Skeletal muscle tissue (tissue), 5 donors: ENCODE data around the gene SMIM24. TPM values are rescaled to one million over a fixed set of nuclear protein-coding genes. Genes with fewer than 3 reads are reported as not detected.
A peak's percentile ranks its signal among the peaks of the same experiment; 100 is the strongest.
"Not testable (repeated sequence)": the region's sequence is repeated elsewhere in the genome, so short reads cannot be mapped to it uniquely, and the experiment has no call there.

Experiments
- H3K27ac ChIP-seq: one replicate; pipeline ENCODE4 v1.7.0; 2013; ENCODE audit warnings: mild to moderate bottlenecking, low read depth, low read length, inconsistent platforms
- H3K27me3 ChIP-seq, 3 donors: one replicate each; pipeline ENCODE4 v1.7.0; 2013; ENCODE audit warnings: low read length in 3 of 3; ENCODE audit not compliant: control insufficient read depth in 3 of 3, insufficient read depth in 3 of 3
- H3K36me3 ChIP-seq, 3 donors: one replicate each; pipeline ENCODE4 v1.7.0; 2013; ENCODE audit warnings: low read length in 3 of 3; ENCODE audit not compliant: control insufficient read depth in 3 of 3, insufficient read depth in 3 of 3
- H3K4me1 ChIP-seq, 3 donors: one replicate each; pipeline ENCODE4 v1.7.0; 2013; ENCODE audit warnings: low read length in 3 of 3, mild to moderate bottlenecking in 3 of 3; ENCODE audit not compliant: control insufficient read depth in 3 of 3, insufficient read depth in 3 of 3
- H3K4me3 ChIP-seq, 3 donors: one replicate each; pipeline ENCODE4 v1.7.0; 2013; ENCODE audit warnings: low read length in 3 of 3
- H3K9ac ChIP-seq, 3 donors: one replicate each; pipeline ENCODE4 v1.7.0; 2013; ENCODE audit warnings: low read length in 3 of 3, mild to moderate bottlenecking in 3 of 3, moderate library complexity in 2 of 3, low read depth in 1 of 3
- H3K9me3 ChIP-seq, 3 donors: one replicate each; pipeline ENCODE4 v1.7.0; 2013; ENCODE audit warnings: low read length in 3 of 3; ENCODE audit not compliant: control insufficient read depth in 3 of 3
- small RNA-seq: library from RNA; depleted of rRNA; stranded (forward); fragments of <200 nt; gene quantifications from one replicate; pipeline ENCODE3, GENCODE V24; 2014
- total RNA-seq: library from RNA; depleted of rRNA; stranded (reverse); fragments of >200 nt; gene quantifications from one replicate; pipeline ENCODE4 v1.2.3, GENCODE V29; 2014
- donor health status: Osteomylitis.

SMIM24 gene
- total RNA-seq, 1 donor from 2014 or later, result not detected

DNA sequence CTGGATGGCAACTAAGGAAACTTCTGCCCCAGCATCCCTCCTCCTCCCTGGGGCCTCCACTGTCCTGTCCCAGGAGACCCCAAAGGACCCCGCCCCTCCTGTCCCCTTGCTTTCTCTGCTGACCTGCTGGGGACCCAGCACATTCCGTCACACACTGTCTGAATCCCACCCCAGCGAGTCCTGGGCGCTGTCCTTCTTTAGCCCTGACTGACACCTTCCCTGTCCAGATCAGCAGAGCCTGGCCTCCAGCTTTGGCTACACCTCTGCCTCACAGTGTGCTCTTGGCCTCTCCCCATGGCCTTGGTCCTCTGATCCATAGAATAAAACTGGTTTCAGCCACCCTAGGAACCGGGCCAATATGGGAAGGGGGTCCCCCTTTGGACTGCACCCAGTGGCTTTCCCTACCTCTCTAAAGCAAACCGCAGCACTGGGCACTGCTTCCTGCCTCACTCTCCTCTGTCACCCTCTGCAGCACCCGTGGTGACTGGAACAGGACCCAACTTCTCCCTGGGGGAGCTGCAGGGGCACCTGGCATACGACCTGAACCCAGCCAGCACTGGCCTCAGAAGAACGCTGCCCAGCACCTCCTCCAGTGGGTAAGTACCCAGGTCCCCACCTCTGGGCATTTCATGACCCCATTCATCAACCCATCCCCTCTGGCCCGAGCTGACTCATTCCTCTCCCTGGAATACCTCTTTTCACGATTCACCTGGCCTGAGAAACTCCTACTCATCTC lies 46.4 kb downstream of the SMIM24 start:
- Histone ChIP-seq H3K4me1 (peaks cover 35 to 52% (median 40%) of the 10 kb centered on the region in 3 donors), H3K27ac (peak overlapping the region; percentile 85), H3K9ac (peak overlapping the region; percentile 39 to 83 (median 74)), H3K36me3 (peaks cover 28 to 37% (median 33%) of the 10 kb centered on the region in 3 donors), H3K27me3 (no peaks in the 10 kb centered on the region), H3K9me3 (no peaks in the 10 kb centered on the region), H3K4me3 (peak overlapping the region in 1 of 3 donors; percentile 75)

DNA sequence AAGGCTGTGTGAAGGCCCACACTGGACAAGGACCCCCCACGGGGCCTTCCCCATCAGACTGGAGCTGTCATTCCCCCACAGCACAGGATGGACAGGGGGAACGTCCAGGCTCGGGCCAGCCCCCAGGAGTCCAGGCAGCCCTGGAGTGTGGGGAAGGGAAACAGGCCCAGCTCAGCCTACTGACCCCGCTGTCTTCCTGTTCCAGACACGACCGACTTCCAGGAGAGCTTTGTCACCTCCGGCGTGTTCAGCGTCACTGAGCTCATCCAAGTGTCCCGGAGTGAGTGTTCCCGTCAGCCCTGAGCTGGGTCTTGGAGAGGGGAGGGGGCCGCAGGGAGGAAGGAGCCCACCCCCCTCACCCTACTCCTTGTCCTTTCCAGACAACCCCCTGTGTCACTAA lies 47.0 kb downstream of the SMIM24 start:
- no peak overlapping the region for H3K4me3 ChIP-seq
- peaks cover 37 to 58% (median 43%) of the 10 kb centered on the region in 3 donors for H3K4me1 ChIP-seq
- peak overlapping the region in 1 of 3 donors; percentile 40 for H3K9ac ChIP-seq
- peaks cover 24 to 33% (median 28%) of the 10 kb centered on the region in 3 donors for H3K36me3 ChIP-seq
- H3K9me3 ChIP-seq, result no peaks in the 10 kb centered on the region
- H3K27me3 ChIP-seq, result no peaks in the 10 kb centered on the region
- peak overlapping the region; percentile 85 for H3K27ac ChIP-seq

GRCh38 chr19:3431760-3432397 lies 48.4 kb downstream of the SMIM24 start:
- peaks cover 40 to 62% (median 46%) of the 10 kb centered on the region in 3 donors for H3K4me1 ChIP-seq
- H3K9ac ChIP-seq, result no peak overlapping the region
- no peaks in the 10 kb centered on the region for H3K27me3 ChIP-seq
- H3K36me3 ChIP-seq, result peaks cover 21 to 28% (median 27%) of the 10 kb centered on the region in 3 donors
- H3K4me3 ChIP-seq, result no peak overlapping the region
- H3K27ac ChIP-seq, result peak overlapping the region; percentile 8
- H3K9me3 ChIP-seq, result no peaks in the 10 kb centered on the region

- Histone ChIP-seq H3K36me3 (peaks cover 23 to 26% (median 26%) of the 10 kb centered on the region in 3 donors), H3K4me1 (peaks cover 37 to 65% (median 49%) of the 10 kb centered on the region in 3 donors), H3K27ac (peak overlapping the region; percentile 48)
- not testable (repeated sequence) for H3K27me3 ChIP-seq, H3K4me3 ChIP-seq, H3K9ac ChIP-seq, H3K9me3 ChIP-seq
Observed at GRCh38 chr19:3430366-3430680, 50.0 kb downstream of the SMIM24 start.

GRCh38 chr19:3426433-3426832 lies 53.9 kb downstream of the SMIM24 start:
- Histone ChIP-seq H3K27ac (peak overlapping the region; percentile 54), H3K4me3 (no peak overlapping the region), H3K9me3 (no peaks in the 10 kb centered on the region), H3K27me3 (no peaks in the 10 kb centered on the region), H3K9ac (no peak overlapping the region), H3K36me3 (peaks cover 5 to 8% (median 7%) of the 10 kb centered on the region in 3 donors), H3K4me1 (peaks cover 23 to 49% (median 35%) of the 10 kb centered on the region in 3 donors)

Small RNA genes within 50 kb of the gene (small RNA-seq; reads per million reads assigned to genes)
- gene RF00212, result not detected

Other genes with a start within 250 kb of the SMIM24 start
- gene NFIC, start 113.9 kb downstream of the SMIM24 start, total RNA-seq, result 8.4 TPM
- not detected for gene SMIM44, start 2.9 kb upstream of the SMIM24 start, total RNA-seq
- 9.4 TPM for gene DOHH, start 20.1 kb upstream of the SMIM24 start, total RNA-seq
- gene FZR1, start 25.8 kb upstream of the SMIM24 start, total RNA-seq, result 14.6 TPM
- not detected for gene TEKTIP1, start 58.6 kb upstream of the SMIM24 start, total RNA-seq
- 18.8 TPM for gene MFSD12, start 77.1 kb upstream of the SMIM24 start, total RNA-seq
- gene HMG20B, start 92.4 kb upstream of the SMIM24 start, total RNA-seq, result 28.7 TPM
- not detected for gene GIPC3, start 105.0 kb upstream of the SMIM24 start, total RNA-seq
- under 0.01 TPM for gene TBXA2R, start 126.3 kb upstream of the SMIM24 start, total RNA-seq
- gene CACTIN, start 146.3 kb upstream of the SMIM24 start, total RNA-seq, result 12.5 TPM
- 6.3 TPM for gene PIP5K1C, start 219.9 kb upstream of the SMIM24 start, total RNA-seq
- gene TJP3, start 227.9 kb upstream of the SMIM24 start, total RNA-seq, result not detected